NB4 (cell line): ENCODE results near the gene SMURF2.

Experiments
- CTCF ChIP-seq: IDR thresholded peaks from one replicate; pipeline ENCODE4 v1.5.1; 2012; ENCODE audit warnings: low read depth, low read length
- MAX ChIP-seq: IDR thresholded peaks from 2 replicates; pipeline ENCODE4 v1.6.1; 2011; ENCODE audit warnings: low read depth, low read length
- POLR2A ChIP-seq: IDR thresholded peaks from 2 replicates; pipeline ENCODE4 v1.6.1; 2011; ENCODE audit warnings: mild to moderate bottlenecking; ENCODE audit not compliant: insufficient read length; ENCODE audit errors: extremely low read depth

- no peak for TF ChIP-seq CTCF
- no peak for TF ChIP-seq POLR2A
- TF ChIP-seq MAX = no peak
Observed at GRCh38 chr17:64653985-64654355, 8.1 kb downstream of the SMURF2 start.
